Gastroesophageal sphincter (tissue), 3 donors: ENCODE data around the gene ZNF445.

Source experiments
- CTCF ChIP-seq, 4 experiments: fragments of 200-600 bp in 2 of 4; fragments of 450-650 bp in 2 of 4; sonication (generic) in 1 of 4; IDR thresholded peaks; one replicate each; pipeline ENCODE4 v1.5.1; 2017 to 2019; ENCODE audit warnings: antibody characterized with exemption in 4 of 4, mild to moderate bottlenecking in 2 of 4, moderate library complexity in 2 of 4
- EP300 ChIP-seq: sonication (generic); formaldehyde crosslinking; IDR thresholded peaks from one replicate; pipeline ENCODE4 v1.6.1; 2017; ENCODE audit warnings: antibody characterized with exemption, mild to moderate bottlenecking
- POLR2A ChIP-seq, 2 donors: fragments of 450-650 bp; IDR thresholded peaks; one replicate each; pipeline ENCODE4 v1.6.1; 2017; ENCODE audit warnings: antibody characterized with exemption in 2 of 2, mild to moderate bottlenecking in 2 of 2, moderate library complexity in 1 of 2
- POLR2AphosphoS5 ChIP-seq: sonication (generic); formaldehyde crosslinking; IDR thresholded peaks from one replicate; pipeline ENCODE4 v1.6.1; 2017; ENCODE audit warnings: antibody characterized with exemption

- TF ChIP-seq POLR2AphosphoS5 (no peak), POLR2A (IDR thresholded peaks at IDR 0.05) (no peak), CTCF (IDR thresholded peaks at IDR 0.05) (no peak), EP300 (no peak)
Observed at GRCh38 chr3:44398853-44399252, 78.6 kb downstream of the ZNF445 start.
